ENCODE results near the gene TGIF2.

The TGIF2 gene

DNA sequence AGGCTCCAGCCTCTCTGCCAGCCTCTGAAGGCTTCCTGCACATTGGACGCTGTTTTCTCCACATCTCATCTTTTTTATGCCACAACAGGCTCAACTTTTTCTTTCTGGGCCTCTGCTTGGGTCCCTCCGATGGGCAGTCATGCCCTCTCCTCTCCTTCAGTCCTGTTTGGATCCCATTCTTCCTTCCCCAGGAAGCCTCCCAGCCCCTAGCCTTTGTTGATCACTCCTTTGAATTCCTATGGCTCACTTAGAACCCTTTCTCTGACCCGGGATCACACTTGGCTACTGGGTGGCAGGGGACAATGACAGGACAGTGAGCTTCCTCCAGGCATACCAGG lies 68.1 kb downstream of the TGIF2 start:
- TF ChIP-seq CTCF (conservative IDR thresholded peaks at IDR 0.05; ENCODE audit: low read depth, low read length), result no peak
- no peaks in the 10 kb centered on the region for H3K4me1 ChIP-seq (ENCODE audit: low read depth, poor library complexity, severe bottlenecking)
- H3K9ac ChIP-seq, result no peak overlapping the region
- H3K4me3 ChIP-seq (IDR thresholded peaks at IDR 0.05; ENCODE audit: insufficient read depth, low read depth, low read length), result no peak overlapping the region
- no peaks in the 10 kb centered on the region for H4K20me1 ChIP-seq (ENCODE audit: insufficient read depth)
- no peaks in the 10 kb centered on the region for H3K36me3 ChIP-seq (ENCODE audit: insufficient read depth)
- H3K27me3 ChIP-seq (ENCODE audit: insufficient read depth, low read depth), result no peaks in the 10 kb centered on the region
- no peak overlapping the region for H2AFZ ChIP-seq (ENCODE audit: low read depth)
- no peak overlapping the region for H3K27ac ChIP-seq
- H3K4me2 ChIP-seq, result no peak overlapping the region
- H3K79me2 ChIP-seq (ENCODE audit: insufficient read depth, low read depth), result no peaks in the 10 kb centered on the region

- H3K4me3 ChIP-seq (IDR thresholded peaks at IDR 0.05; ENCODE audit: insufficient read depth, low read depth, low read length), result no peak overlapping the region
- H3K4me2 ChIP-seq, result no peak overlapping the region
- no peaks in the 10 kb centered on the region for H3K27me3 ChIP-seq (ENCODE audit: insufficient read depth, low read depth)
- no peak for TF ChIP-seq CTCF (conservative IDR thresholded peaks at IDR 0.05; ENCODE audit: low read depth, low read length)
- H4K20me1 ChIP-seq (ENCODE audit: insufficient read depth), result no peaks in the 10 kb centered on the region
- H3K36me3 ChIP-seq (ENCODE audit: insufficient read depth), result no peaks in the 10 kb centered on the region
- H3K4me1 ChIP-seq (ENCODE audit: low read depth, poor library complexity, severe bottlenecking), result no peaks in the 10 kb centered on the region
- no peak overlapping the region for H2AFZ ChIP-seq (ENCODE audit: low read depth)
- no peak overlapping the region for H3K9ac ChIP-seq
- no peak overlapping the region for H3K27ac ChIP-seq
- no peaks in the 10 kb centered on the region for H3K79me2 ChIP-seq (ENCODE audit: insufficient read depth, low read depth)
Measured at GRCh38 chr20:36642136-36642535, 68.7 kb downstream of the TGIF2 start.
